ENCODE measurements around the gene ANKMY2. TPM values are rescaled to one million over a fixed set of nuclear protein-coding genes. Genes with fewer than 3 reads are reported as not detected.

Gene ANKMY2
- total RNA-seq, 4 donors from 2014 or later: 5.2 to 16.2 (median 9.4) TPM

- no peak for DNase-seq (ENCODE audit: low spot score in 2 of 2)
- Histone ChIP-seq H3K4me1 (no peaks in the 10 kb centered on the region), H3K36me3 (peaks cover 8% of the 10 kb centered on the region), H3K27ac (no peak overlapping the region), H3K27me3 (no peaks in the 10 kb centered on the region), H3K9me3 (no peaks in the 10 kb centered on the region), H3K4me3 (no peak overlapping the region)
- TF ChIP-seq POLR2AphosphoS5 (IDR thresholded peaks at IDR 0.05) (no peak), POLR2A (IDR thresholded peaks at IDR 0.05) (no peak)
Observed at GRCh38 chr7:16594061-16594460, 51.5 kb downstream of the ANKMY2 start.

GRCh38 chr7:16592395-16592794 is 53.2 kb downstream of the ANKMY2 start:
- Histone ChIP-seq H3K4me3 (no peak overlapping the region), H3K4me1 (no peaks in the 10 kb centered on the region), H3K27me3 (no peaks in the 10 kb centered on the region), H3K36me3 (no peaks in the 10 kb centered on the region), H3K9me3 (no peaks in the 10 kb centered on the region), H3K27ac (no peak overlapping the region)
- no peak for DNase-seq (ENCODE audit: low spot score in 2 of 2)
- TF ChIP-seq, protein P1, sequence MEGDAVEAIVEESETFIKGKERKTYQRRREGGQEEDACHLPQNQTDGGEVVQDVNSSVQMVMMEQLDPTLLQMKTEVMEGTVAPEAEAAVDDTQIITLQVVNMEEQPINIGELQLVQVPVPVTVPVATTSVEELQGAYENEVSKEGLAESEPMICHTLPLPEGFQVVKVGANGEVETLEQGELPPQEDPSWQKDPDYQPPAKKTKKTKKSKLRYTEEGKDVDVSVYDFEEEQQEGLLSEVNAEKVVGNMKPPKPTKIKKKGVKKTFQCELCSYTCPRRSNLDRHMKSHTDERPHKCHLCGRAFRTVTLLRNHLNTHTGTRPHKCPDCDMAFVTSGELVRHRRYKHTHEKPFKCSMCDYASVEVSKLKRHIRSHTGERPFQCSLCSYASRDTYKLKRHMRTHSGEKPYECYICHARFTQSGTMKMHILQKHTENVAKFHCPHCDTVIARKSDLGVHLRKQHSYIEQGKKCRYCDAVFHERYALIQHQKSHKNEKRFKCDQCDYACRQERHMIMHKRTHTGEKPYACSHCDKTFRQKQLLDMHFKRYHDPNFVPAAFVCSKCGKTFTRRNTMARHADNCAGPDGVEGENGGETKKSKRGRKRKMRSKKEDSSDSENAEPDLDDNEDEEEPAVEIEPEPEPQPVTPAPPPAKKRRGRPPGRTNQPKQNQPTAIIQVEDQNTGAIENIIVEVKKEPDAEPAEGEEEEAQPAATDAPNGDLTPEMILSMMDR (IDR thresholded peaks at IDR 0.05): no peak
- no peak for TF ChIP-seq POLR2AphosphoS5 (IDR thresholded peaks at IDR 0.05)
- 93% methylated on average over 3 of the region's 3 CpGs for WGBS

GRCh38 chr7:16590424-16590823 is 55.1 kb downstream of the ANKMY2 start:
- no peak overlapping the region for H3K27ac ChIP-seq
- DNase-seq (ENCODE audit: low spot score in 2 of 2): no peak
- WGBS: 21% methylated on average over 1 of the region's 1 CpG

GRCh38 chr7:16589881-16590280 is 55.7 kb downstream of the ANKMY2 start:
- 44% methylated on average over 2 of the region's 2 CpGs for WGBS
- no peak for DNase-seq (ENCODE audit: low spot score in 2 of 2)
- no peak for TF ChIP-seq EP300 (IDR thresholded peaks at IDR 0.05)
- no peak for TF ChIP-seq POLR2AphosphoS5 (IDR thresholded peaks at IDR 0.05)
- no peak for TF ChIP-seq POLR2A (IDR thresholded peaks at IDR 0.05)
- TF ChIP-seq, protein P1 (IDR thresholded peaks at IDR 0.05): no peak
- Histone ChIP-seq H3K4me1 (no peaks in the 10 kb centered on the region), H3K27ac (no peak overlapping the region), H3K9me3 (no peaks in the 10 kb centered on the region), H3K4me3 (no peak overlapping the region), H3K36me3 (no peaks in the 10 kb centered on the region), H3K27me3 (no peaks in the 10 kb centered on the region)

More at GRCh38 chr7:16590424-16590823, 55.1 kb downstream of the ANKMY2 start:
- Histone ChIP-seq H3K9me3 (no peaks in the 10 kb centered on the region), H3K4me1 (no peaks in the 10 kb centered on the region), H3K36me3 (no peaks in the 10 kb centered on the region), H3K27me3 (no peaks in the 10 kb centered on the region), H3K4me3 (no peak overlapping the region)
- TF ChIP-seq, protein P1 (IDR thresholded peaks at IDR 0.05): no peak
- TF ChIP-seq EP300 (IDR thresholded peaks at IDR 0.05): no peak
- no peak for TF ChIP-seq POLR2A (IDR thresholded peaks at IDR 0.05)
- no peak for TF ChIP-seq POLR2AphosphoS5 (IDR thresholded peaks at IDR 0.05)

- DNase-seq (ENCODE audit: low spot score in 2 of 2): no peak
- Histone ChIP-seq H3K27ac (no peak overlapping the region), H3K4me3 (no peak overlapping the region), H3K4me1 (no peaks in the 10 kb centered on the region), H3K27me3 (no peaks in the 10 kb centered on the region), H3K36me3 (no peaks in the 10 kb centered on the region), H3K9me3 (no peaks in the 10 kb centered on the region)
- WGBS: 53% methylated on average over 6 of the region's 6 CpGs
- TF ChIP-seq POLR2AphosphoS5 (IDR thresholded peaks at IDR 0.05) (no peak), EP300 (IDR thresholded peaks at IDR 0.05) (no peak), POLR2A (IDR thresholded peaks at IDR 0.05) (no peak)
- TF ChIP-seq, protein P1 (IDR thresholded peaks at IDR 0.05): no peak
Observed at GRCh38 chr7:16587790-16588189, 57.8 kb downstream of the ANKMY2 start.

- TF ChIP-seq POLR2AphosphoS5 (IDR thresholded peaks at IDR 0.05) (no peak), EP300 (IDR thresholded peaks at IDR 0.05) (no peak), POLR2A (IDR thresholded peaks at IDR 0.05) (no peak)
- TF ChIP-seq, protein P1 (IDR thresholded peaks at IDR 0.05): no peak
- Histone ChIP-seq H3K27me3 (no peaks in the 10 kb centered on the region), H3K4me1 (no peaks in the 10 kb centered on the region), H3K27ac (no peak overlapping the region), H3K36me3 (no peaks in the 10 kb centered on the region), H3K4me3 (no peak overlapping the region), H3K9me3 (no peaks in the 10 kb centered on the region)
- no peak for DNase-seq (ENCODE audit: low spot score in 2 of 2)
- WGBS: 95% methylated on average over 3 of the region's 3 CpGs
Observed at GRCh38 chr7:16587129-16587528, 58.4 kb downstream of the ANKMY2 start.

Measured in suprapubic skin (tissue), 4 donors.